GM12874 (cell line): ENCODE data around the gene BTBD16.

Experiments
- TF ChIP-seq, protein P1 (sequence below): IDR thresholded peaks from 2 replicates; pipeline ENCODE4 v1.5.1; 2011; ENCODE audit warnings: low read depth, mild to moderate bottlenecking, control low read depth, low read length, moderate library complexity; ENCODE audit not compliant: insufficient read depth

The BTBD16 gene

DNA sequence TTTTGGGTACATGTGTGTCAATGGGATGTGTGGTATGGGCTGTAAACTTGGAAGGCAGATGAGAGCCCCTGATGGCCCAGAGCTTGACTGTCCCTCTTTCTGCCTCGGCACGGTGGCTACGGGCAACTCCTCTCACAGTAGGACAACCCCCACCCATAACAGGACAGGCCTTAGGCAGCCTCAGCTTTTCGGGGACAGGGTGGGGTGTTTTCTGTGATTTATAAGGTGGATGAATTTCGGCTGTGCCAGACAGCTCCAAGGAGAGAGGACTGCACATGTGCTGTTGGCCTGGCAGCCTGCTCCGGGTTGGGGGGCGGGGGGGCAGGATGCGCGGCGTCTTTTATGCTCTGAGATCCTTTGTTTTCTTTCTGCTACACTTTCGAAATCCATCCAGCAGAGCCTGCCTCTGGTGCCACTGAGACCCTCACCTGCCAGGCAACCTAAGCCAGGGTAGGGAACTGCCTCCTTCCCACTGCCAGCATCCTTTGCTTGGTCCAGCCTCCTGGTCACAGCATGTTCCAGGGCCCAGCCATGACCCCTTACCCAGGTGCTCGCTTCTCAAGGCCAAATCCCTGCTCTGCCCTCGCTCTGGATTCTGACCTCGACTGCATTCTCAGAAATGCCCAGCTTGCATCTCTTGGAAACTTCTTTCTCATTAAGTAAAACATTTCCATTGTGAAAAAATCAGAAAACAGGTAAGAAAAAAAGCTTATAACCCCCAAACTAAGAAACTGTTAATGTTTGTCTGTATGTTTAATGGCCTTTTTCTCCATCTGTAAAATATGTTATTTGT lies 15.4 kb upstream of the BTBD16 start:
- TF ChIP-seq, protein P1, sequence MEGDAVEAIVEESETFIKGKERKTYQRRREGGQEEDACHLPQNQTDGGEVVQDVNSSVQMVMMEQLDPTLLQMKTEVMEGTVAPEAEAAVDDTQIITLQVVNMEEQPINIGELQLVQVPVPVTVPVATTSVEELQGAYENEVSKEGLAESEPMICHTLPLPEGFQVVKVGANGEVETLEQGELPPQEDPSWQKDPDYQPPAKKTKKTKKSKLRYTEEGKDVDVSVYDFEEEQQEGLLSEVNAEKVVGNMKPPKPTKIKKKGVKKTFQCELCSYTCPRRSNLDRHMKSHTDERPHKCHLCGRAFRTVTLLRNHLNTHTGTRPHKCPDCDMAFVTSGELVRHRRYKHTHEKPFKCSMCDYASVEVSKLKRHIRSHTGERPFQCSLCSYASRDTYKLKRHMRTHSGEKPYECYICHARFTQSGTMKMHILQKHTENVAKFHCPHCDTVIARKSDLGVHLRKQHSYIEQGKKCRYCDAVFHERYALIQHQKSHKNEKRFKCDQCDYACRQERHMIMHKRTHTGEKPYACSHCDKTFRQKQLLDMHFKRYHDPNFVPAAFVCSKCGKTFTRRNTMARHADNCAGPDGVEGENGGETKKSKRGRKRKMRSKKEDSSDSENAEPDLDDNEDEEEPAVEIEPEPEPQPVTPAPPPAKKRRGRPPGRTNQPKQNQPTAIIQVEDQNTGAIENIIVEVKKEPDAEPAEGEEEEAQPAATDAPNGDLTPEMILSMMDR: no peak

DNA sequence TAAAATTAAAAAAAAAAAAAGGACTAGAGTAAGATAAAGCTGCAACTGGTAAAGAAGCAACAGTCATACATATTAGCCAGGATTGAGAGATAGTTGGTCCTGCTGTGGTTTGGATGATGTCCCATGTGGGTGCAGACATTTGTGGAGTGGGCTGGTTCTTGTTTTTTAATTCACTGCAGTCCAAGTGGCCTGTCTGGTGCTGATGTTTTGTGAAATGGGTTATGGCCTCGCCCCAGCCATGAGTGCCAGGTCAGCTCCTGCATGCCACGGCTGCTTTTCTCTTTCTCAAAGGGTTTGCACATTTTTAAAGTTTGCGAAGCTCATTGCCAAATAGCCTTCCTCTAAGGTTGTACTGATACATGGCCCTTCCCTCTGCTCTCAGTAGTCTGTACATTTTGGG lies 14.1 kb upstream of the BTBD16 start:
- TF ChIP-seq, protein P1: no peak

DNA sequence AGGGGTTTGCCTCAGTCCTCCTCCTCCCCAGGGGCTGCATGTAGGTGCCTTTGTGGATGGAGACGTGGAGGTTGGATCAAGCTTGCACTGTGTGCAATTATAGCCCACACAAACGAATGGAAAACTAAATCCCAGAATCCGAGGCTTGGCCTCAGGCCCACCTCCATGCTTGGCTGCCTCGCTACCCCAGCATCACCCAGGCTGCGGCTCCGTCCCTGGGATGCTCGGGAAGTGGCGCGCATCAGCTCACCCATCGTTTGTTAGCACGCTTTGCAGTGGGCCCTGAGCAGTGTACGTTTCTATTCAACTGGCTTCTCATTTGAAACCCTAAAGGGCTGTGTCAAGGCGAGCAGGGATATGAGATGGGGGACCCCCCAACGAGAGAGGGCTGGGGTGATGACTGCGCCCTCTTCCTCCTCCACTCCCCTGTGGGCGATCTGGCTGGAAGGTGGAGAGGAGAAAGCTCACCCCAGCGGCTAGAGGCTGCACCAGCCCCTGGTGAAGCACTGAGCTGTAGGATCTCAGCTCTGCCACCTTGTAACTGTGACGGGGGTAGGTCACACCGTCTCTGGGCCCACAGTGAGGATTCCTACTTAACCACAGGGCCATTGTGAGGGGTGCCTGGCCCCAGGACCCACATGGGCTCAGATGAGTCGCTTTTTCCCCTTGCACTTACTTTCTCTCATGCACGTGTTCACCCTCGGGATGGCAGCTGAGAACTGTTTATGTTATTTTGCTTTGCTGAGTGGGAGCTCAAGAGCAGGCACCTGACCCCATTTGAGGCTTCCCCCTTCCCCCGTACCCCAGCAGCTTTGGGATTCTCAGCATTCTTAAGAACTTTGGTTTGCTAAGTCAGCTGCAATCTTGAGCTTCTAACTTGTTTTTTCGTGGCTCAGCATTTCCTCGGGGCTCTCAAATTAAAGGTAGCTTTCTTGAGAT lies 12.7 kb upstream of the BTBD16 start:
- TF ChIP-seq, protein P1: no peak

DNA sequence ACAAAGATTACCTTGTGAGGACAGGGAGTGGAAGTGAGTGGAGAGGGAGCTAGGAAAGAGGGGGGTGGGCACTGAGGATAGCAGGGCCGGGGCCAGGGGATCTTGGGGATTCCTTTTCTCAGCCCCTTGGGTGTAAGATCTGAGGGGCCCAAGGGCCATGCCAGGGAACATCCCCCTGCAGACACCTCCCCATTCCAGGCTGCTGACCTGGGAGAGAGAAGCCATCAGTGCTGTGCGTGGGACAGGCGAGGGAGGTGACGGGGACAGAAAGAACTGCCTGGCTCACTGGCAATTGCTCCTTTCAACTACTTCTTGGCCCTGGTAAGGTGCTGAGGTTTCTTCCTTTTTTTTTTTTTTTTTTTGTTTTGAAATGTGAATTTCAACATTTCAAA lies 12.0 kb upstream of the BTBD16 start:
- TF ChIP-seq, protein P1: no peak

DNA sequence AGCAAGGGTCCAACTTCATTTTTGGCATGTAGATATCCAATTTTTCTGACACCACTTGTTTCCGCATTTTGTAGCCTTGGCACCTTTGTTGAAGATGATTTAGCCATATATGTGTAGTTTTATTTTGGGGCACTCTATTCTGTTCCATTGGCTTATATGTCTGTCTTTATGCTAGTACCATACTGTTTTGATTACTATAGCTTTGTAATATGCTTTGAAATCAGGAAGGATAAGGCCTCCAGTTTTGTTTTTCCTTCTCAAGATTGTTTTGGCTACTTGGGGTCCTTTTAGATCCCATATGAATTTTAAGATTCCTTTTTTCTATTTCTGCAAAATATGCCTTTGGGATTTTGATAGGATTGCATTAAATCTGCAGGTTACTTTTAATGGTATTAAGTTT lies 9.5 kb upstream of the BTBD16 start:
- TF ChIP-seq, protein P1: no peak

DNA sequence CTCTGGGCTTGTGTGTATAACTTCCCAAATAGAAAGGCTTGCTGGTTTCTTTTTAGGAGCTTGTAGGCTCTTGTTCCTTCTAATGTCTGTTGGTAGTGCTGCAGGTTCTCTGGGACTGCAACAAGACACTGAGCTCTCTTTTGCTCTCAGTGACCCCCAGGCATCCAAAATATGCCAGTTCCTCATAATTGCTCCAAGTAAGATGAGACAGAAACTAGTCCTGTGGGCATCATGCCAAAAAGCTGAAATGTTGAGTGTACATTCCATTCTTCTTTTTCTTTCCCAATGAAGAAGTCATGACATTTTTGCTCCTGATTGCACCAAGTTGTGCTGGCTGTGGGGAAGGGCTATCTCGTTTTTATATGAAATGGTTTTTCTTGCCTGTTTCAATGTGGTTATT lies 7.1 kb upstream of the BTBD16 start:
- TF ChIP-seq, protein P1: no peak

DNA sequence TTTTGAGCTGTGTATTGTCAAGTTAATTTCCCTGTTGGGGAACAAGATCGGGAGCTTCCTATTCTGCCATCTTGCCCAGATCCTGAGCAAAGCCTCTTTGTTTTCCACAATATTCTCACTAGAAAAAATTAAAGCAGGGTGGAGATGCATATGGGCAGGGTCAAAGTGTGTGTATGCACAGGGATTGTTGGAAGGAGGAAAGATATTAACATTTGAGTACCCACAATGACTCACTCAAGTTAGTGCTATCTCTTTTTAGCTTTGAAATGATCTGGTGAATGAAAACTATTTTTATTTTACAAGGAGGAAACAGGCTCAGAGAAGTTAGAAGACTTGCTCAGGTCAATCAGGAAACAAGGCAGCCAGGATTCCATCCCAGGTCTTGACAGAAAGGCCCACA lies 6.7 kb upstream of the BTBD16 start:
- TF ChIP-seq, protein P1: no peak
